ENCODE results near the gene KRT33B. TPM values are rescaled to one million over a fixed set of nuclear protein-coding genes. Genes with fewer than 3 reads are reported as not detected.
"Not testable (repeated sequence)": the region's sequence is repeated elsewhere in the genome, so short reads cannot be mapped to it uniquely, and the experiment has no call there.

The KRT33B gene
- total RNA-seq, 1 donor from 2014 or later: not detected

DNA sequence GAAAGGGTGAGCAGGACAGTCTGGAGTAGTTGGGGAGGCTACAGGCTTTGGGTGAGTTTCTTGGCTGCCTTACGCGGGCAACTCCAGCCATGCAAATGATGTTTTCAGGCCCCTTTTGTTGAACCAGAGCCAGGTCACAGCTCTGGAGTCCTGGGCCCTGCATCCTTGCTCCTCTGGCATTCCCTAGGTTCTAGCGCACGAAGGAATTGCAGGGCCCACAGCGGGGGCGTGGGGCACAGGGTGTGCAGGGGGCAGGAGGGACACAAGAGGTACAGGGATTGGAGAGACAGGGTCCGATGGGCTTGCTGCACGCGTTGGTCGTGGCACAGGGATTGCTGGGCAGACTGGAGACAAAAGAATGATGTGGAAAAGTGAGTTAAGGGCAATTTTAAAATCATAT lies 24.2 kb upstream of the KRT33B start:
- DNase-seq (ENCODE audit: low read depth, low spot score): no peak

DNA sequence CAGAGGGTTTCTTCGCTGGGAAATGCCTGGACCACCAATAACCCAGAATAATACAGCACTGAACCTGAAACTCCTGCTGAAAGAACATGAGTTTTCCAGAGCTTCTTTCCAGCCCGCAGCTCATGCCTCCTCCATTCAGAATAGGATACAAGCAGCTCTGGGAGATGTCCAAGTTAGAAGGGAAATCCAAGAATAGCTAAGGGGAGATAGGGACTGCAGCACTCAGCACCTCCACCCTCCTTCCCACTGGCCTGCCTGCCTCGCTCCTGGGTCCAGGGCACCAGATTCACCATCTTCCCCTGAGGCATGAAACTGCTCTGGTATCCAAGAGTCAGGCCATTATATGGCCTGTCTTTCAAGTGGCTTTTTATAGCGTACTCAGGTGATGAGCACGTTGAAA lies 23.7 kb upstream of the KRT33B start:
- no peak for DNase-seq (ENCODE audit: low read depth, low spot score)

GRCh38 chr17:41392278-41392677 lies 22.7 kb upstream of the KRT33B start:
- DNase-seq (ENCODE audit: low read depth, low spot score): no peak

DNA sequence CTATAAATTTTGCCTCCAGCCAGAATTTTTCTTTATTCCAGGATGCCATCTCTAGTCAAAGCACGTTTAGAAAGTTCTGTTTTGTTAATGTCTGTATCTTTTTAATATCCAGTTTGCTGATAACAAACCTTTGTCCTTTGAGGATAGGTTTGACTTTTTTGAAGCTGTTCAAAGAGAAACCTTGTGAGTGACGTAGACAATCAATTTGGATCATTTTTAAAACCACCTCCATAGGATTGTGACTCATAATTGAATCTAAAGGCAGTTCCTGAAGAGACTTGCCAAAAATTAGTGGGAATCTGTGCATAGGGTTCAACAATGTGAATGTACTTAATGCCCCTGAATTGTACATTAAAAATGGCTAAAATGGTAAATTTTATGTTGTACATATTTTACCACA lies 21.9 kb upstream of the KRT33B start:
- DNase-seq (ENCODE audit: low read depth, low spot score): no peak

- DNase-seq (ENCODE audit: low read depth, low spot score): no peak
These were observed 20.9 kb upstream of the KRT33B start for GRCh38 chr17:41390411-41390938.

GRCh38 chr17:41387670-41388069 lies 18.1 kb upstream of the KRT33B start:
- DNase-seq (ENCODE audit: low read depth, low spot score): no peak

- no peak for DNase-seq (ENCODE audit: low read depth, low spot score)
These were observed 16.6 kb upstream of the KRT33B start for GRCh38 chr17:41386227-41386626.

DNA sequence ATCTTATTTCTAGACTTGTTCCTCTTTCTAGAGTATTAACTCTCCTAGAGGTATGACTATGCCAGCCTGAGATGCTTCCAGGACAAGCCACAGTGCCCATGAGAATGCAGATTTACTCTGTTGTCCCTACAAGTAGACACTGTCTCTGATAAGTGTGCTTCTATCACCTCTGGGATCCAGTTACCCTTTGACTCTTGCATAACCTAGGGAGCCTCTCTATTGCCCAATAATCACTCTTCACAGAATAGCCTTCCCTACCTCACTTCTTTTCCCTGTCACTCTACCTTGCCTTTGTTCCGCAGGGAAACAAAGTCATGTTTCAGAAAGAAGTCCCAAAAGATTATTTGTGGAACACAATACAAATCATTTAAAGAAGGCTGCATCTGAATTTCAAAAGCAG lies 14.1 kb upstream of the KRT33B start:
- DNase-seq (ENCODE audit: low read depth, low spot score): no peak

DNA sequence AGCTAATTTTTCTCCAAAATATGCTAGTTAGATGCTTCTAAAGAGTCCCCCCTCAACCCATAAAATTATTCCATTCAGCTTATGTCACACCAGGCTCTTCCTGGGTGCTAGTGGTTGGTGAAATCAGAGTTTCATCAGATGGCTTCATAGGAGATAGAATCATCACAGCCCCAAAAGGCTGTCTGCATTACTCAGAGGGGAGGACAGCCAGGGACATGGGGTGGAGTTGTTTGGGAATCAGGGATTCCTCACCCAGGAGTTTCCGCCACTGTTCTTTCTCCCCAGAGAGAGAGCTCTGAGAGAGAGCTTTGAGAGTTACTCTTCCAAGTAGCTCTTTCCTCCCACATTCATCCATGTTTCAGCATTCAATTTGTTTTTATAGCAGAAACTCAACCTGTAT lies 12.8 kb upstream of the KRT33B start:
- DNase-seq (ENCODE audit: low read depth, low spot score): no peak

- not testable (repeated sequence) for DNase-seq (ENCODE audit: low read depth, low spot score)
These were observed 12.3 kb upstream of the KRT33B start, which contains the start of gene KRT34 for GRCh38 chr17:41381943-41382342. KRT34 (minus strand) TSS chr17:41382306; CDS start chr17:41382246, 60 bp downstream.

DNA sequence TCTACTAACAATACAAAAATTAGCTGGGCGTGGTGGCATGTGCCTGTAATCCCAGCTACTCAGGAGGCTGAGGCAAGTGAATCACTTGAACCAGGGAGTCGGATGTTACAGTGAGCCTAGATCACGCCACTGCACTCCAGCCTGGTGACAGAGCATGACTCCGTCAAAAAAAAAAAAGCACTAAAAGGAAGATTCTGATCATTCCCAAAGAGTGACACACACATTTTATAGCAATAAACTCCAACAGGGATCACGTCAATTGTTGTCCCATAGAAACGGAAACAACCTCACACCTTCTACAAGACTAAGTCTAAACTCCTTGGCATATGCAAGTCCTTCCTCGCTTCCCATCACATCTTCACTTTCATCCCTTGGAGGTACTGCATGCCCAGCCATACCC lies 10.5 kb upstream of the KRT33B start:
- DNase-seq (ENCODE audit: low read depth, low spot score): not testable (repeated sequence)

DNA sequence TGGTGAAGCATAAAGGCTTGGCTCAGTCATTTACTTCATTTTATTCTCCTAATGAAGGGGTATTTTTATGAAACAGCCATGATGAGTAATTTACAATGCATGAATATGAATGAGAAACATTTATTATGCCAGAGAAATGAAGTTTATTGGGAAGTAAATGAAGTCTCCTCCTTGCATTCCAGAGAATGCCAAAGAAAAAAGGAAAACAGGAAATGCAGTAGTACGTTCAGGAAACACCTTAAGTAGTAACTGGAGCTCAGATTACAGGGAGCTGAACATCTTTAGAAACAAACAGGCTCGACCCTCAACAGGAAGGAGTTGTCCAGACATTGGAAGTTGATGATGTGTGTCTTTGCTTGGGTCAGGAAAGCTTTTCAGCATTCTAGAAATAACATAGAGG lies 7.9 kb upstream of the KRT33B start:
- DNase-seq (ENCODE audit: low read depth, low spot score): peak; percentile 33

- no peak for DNase-seq (ENCODE audit: low read depth, low spot score)
These were observed 590 bp downstream of the KRT33B start for GRCh38 chr17:41369023-41369422.

DNA sequence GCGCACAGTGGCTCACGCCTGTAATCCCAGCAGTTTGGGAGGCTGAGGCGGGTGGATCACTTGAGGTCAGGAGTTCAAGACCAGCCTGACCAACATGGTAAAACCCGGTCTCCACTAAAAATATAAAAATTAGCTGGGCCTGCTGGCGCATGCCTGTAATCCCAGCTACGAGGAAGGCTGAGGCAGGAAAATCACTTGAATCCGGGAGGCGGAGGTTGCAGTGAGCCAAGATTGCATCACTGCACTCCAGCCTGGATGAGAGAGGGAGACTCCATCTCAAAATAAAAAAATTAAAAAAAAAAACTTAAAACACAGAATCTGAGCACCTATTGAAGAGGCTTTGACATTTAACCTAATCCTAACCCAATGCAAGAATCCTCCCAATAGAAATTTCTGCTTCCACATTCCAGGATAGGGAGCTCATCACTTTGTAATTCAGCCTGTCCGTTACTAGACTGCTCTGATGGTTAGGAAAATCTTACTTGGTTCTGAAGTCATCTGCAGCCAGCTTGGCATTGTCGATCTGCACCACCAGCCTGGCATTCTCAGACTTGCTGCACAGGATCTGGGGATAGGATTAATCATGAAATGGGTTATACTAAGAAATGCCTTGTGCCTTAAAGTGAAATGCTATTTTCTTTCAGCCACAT lies 2.1 kb downstream of the KRT33B start:
- no peak for DNase-seq (ENCODE audit: low read depth, low spot score)

GRCh38 chr17:41366070-41366469 lies 3.5 kb downstream of the KRT33B start:
- DNase-seq (ENCODE audit: low read depth, low spot score): no peak

DNA sequence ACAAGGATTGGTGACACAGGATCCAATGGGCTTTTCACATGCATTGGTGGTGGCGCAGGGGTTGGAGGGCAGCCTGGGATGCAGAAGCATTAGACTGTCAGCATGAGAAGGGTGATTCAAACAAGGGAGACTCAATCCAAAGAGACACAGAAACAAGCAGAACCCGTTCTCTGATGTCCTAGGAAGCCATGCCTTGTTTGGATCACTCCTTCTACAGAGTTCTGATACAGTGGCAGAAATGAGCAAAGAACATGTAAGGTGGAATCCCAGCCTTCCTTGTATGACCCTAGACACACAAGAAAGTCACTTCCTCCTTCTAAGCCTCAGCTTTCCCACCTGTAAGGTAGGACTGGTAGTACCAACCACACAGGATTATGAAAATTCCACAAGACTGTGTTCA lies 5.7 kb downstream of the KRT33B start:
- DNase-seq (ENCODE audit: low read depth, low spot score): no peak

DNA sequence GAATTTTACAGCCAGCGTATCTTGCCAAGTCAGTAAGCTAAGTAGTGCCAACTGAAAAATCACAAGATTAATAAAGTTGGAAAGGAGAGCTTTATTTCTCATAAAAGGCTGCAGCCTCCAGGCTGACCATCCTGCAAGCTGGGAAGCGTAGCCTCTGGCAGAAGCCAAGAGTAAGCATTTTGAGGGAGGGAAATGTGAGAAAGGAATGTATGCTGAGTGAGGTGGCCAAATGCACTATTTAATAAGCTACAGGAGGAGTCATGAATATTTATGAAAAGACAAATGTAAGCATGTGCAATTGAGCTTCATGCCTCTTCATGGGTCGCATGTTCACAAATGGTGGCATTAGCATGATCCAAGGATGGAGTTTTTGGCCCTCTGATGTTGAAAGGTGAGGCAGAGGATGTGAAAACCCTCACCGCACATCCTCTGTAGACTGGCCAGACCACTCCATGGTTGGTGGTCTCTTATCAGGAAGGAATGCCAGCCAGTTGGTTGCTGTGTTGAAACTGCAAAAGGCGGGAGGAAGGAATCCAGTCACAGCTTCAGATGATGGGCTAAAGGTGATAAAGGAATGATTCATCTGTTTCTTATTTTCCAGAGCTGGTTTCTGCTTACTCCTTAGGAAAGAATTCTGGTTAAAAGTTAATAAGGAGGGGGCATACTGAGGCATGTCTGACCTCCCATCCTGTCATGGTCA lies 9.2 kb downstream of the KRT33B start:
- DNase-seq (ENCODE audit: low read depth, low spot score): no peak

- no peak for DNase-seq (ENCODE audit: low read depth, low spot score)
These were observed 15.1 kb downstream of the KRT33B start for GRCh38 chr17:41354536-41354935.

- DNase-seq (ENCODE audit: low read depth, low spot score): no peak
These were observed 16.8 kb downstream of the KRT33B start for GRCh38 chr17:41352597-41353366.

DNA sequence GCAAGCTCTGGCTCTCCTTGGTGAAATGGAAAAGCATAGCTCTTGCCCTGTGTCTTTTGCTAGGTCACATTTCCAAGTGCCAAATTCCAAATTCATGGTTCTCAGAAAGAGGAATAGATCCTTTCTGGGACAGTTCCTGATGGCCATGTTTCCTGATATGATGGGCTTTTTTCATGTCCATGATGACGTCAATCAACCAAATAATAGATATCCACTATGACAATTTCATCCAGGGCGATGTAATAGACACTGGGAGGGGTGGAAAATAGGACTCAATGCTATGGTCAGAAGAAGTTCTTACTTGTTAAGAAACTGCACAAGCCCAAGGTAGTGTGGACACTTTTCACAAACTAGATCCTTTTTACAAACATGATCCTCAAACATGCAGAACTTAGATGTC lies 18.4 kb downstream of the KRT33B start:
- DNase-seq (ENCODE audit: low read depth, low spot score): no peak

GRCh38 chr17:41350381-41350878 lies 19.2 kb downstream of the KRT33B start, which contains the start of gene KRT33A:
KRT33A (minus strand) TSS chr17:41350828; CDS start chr17:41350767, 61 bp downstream.
- DNase-seq (ENCODE audit: low read depth, low spot score): not testable (repeated sequence)

All from pulmonary artery endothelial cell (primary cell).